Activated T-helper 17 cell treated with anti-CD3 and anti-CD28 coated beads, Interleukin-2, amount 50 U/mL, for 72 hours (primary cell): Measurements from ENCODE around the gene SLK. TPM values are rescaled to one million over a fixed set of nuclear protein-coding genes. Genes with fewer than 3 reads are reported as not detected.

Source experiments
- ATAC-seq: fragments of 150-1000 bp; cut with Tn5 transposase; replicated peaks from 2 replicates; pipeline ENCODE4 v1.10.0; 2021; ENCODE audit warnings: mild to moderate bottlenecking, moderate library complexity
- H3K27ac Mint-ChIP-seq: one replicate; pipeline ENCODE4 v1.8.0; 2022; ENCODE audit warnings: mixed read lengths
- H3K27me3 Mint-ChIP-seq: one replicate; pipeline ENCODE4 v1.8.0; 2022; ENCODE audit warnings: mixed read lengths
- H3K36me3 Mint-ChIP-seq: one replicate; pipeline ENCODE4 v1.8.0; 2022; ENCODE audit warnings: low read depth, mild to moderate bottlenecking, mixed read lengths
- H3K4me1 Mint-ChIP-seq: one replicate; pipeline ENCODE4 v1.8.0; 2022; ENCODE audit warnings: mixed read lengths
- H3K4me3 Mint-ChIP-seq: one replicate; pipeline ENCODE4 v1.8.0; 2022; ENCODE audit warnings: mild to moderate bottlenecking, mixed read lengths
- H3K9me3 Mint-ChIP-seq: one replicate; pipeline ENCODE4 v1.8.0; 2022; ENCODE audit warnings: mixed read lengths
- total RNA-seq, 2 donors: library from RNA; stranded (reverse); gene quantifications; one replicate each; pipeline ENCODE4 v1.2.3, GENCODE V29; 2022

Gene SLK
- total RNA-seq, 2 donors from 2014 or later = 23.6 to 26.7 TPM

DNA sequence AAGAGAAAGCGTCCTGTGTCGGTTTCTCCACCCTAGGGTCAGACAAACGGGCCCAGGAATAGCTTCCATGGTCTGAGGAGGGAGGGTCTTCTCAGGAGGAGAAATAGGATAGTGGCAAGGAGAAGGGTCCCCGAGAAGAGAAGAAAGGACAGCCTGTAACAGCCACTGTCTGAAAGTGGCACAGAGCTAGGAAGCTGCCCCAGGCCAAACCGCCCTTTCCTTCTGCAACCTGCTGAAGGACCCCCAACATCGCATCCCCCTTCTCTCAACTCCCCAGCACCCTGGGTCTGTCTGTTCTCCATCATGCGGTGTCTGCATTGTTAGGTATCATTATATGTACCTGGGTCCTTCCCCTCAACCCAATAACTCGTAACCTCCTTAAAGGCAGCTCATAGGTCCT lies 71.6 kb downstream of the SLK start:
- ATAC-seq = no peak

DNA sequence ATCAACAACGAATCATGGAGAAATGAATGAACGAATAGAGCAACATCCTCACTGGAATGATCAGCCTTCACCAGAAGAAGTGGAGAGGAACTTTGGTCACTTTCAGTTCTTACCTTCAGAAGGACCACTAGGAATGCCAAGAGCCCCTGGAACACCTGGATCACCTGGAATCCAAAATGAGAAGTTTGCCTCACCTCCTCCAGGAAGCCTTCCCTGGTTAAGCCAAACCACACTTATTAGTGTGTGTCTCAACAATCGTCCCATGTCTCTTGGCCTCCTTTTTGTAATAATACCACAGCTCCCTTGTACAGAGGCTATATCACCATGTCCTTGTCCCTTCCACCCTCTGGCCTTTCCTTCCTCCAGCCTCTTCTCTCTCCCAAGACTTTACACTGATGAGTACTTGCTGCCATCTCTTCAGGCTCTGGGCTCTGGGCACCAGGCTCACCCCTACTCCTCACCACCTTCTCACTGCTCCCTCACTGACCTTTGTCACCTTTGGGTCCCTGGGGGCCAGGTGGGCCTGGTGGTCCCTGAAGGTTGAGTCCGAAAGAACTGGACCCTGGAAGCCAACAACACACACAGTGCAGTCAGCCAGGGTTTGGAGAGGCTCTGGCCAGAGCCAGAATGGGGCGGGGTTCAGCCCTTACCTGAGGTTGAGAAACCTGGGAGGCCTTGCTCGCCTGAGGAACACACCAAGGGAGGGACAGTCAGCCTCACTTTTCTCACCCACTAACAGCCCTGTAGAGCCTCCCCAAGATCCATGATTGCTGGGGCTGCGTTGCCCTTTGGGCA lies 72.2 kb downstream of the SLK start:
- H3K4me1 Mint-ChIP-seq = no peaks in the 10 kb centered on the region
- no peaks in the 10 kb centered on the region for H3K27me3 Mint-ChIP-seq
- H3K9me3 Mint-ChIP-seq = no peaks in the 10 kb centered on the region
- no peak for ATAC-seq
- H3K36me3 Mint-ChIP-seq = no peaks in the 10 kb centered on the region
- H3K27ac Mint-ChIP-seq = no peak overlapping the region
- no peak overlapping the region for H3K4me3 Mint-ChIP-seq

More for the DNA sequence above, 71.6 kb downstream of the SLK start:
- no peaks in the 10 kb centered on the region for H3K27me3 Mint-ChIP-seq
- no peaks in the 10 kb centered on the region for H3K4me1 Mint-ChIP-seq
- no peaks in the 10 kb centered on the region for H3K36me3 Mint-ChIP-seq
- no peak overlapping the region for H3K27ac Mint-ChIP-seq
- H3K4me3 Mint-ChIP-seq = no peak overlapping the region
- H3K9me3 Mint-ChIP-seq = no peaks in the 10 kb centered on the region

DNA sequence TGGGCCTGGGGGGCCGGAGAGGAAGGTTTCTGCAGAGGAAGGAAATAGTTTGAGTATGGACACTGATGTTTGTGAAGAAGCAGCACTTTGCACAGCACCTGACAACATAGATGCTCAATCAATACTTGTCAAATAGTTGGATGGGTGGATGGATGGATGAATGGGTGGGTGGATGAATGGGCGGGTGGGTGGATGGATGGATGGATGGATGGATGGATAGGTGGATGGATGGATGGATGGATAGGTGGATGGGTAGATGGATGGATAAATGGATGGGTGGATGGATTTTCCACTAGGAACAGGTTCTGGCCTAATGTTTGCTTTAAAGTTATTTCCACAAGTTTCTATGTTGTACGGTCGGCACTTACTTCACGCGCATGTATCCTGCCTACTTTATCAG lies 73.4 kb downstream of the SLK start:
- Mint-ChIP-seq H3K36me3 (no peaks in the 10 kb centered on the region), H3K9me3 (no peaks in the 10 kb centered on the region), H3K4me3 (no peak overlapping the region), H3K4me1 (no peaks in the 10 kb centered on the region), H3K27ac (no peak overlapping the region), H3K27me3 (no peaks in the 10 kb centered on the region)
- ATAC-seq = no peak

DNA sequence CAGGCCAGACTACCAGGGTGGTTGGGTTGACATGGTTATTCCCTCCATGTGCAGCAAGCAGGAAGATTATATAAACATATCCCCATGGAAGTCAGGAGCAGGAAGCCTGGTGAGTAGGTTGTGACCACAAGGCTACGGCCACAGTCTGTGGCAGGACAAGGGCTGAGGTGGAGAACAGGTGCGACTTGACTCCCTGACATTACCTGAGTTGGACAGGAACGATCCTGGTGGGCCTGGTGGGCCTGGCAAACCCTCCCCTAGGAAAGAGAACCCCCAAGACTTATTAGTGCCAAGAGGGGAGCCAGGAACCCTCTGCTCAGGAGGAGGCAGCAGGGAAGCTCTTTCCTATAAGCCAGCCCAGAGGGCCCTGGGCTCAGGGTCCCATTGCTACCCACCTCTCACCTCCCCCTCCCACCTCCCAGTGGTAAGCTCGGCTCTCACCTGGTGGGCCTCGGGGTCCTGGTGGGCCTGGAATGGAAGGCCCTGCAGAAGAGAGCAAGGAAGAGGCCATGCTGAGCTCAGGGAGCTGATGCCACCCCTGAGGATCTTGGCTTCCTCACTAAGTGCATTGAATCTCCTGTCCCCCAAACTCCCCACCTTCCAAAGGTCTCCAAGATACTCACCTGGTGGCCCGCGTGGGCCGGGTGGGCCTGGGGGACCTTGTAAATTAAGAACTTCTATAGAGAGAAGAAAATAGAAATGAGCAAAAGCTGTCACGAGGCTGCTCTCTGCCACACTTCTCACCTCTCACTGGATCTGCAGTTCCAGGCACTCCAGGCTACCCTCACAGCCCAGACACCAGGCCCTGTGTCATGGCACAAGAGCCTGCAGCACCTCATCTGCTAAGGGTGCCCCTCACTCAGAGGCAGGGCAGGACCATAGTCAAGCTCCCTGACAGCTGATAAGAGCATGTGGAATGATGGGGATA lies 74.2 kb downstream of the SLK start:
- no peak overlapping the region for H3K4me3 Mint-ChIP-seq
- no peaks in the 10 kb centered on the region for H3K27me3 Mint-ChIP-seq
- H3K9me3 Mint-ChIP-seq = no peaks in the 10 kb centered on the region
- no peaks in the 10 kb centered on the region for H3K4me1 Mint-ChIP-seq
- H3K36me3 Mint-ChIP-seq = no peaks in the 10 kb centered on the region
- ATAC-seq = no peak
- H3K27ac Mint-ChIP-seq = no peak overlapping the region

DNA sequence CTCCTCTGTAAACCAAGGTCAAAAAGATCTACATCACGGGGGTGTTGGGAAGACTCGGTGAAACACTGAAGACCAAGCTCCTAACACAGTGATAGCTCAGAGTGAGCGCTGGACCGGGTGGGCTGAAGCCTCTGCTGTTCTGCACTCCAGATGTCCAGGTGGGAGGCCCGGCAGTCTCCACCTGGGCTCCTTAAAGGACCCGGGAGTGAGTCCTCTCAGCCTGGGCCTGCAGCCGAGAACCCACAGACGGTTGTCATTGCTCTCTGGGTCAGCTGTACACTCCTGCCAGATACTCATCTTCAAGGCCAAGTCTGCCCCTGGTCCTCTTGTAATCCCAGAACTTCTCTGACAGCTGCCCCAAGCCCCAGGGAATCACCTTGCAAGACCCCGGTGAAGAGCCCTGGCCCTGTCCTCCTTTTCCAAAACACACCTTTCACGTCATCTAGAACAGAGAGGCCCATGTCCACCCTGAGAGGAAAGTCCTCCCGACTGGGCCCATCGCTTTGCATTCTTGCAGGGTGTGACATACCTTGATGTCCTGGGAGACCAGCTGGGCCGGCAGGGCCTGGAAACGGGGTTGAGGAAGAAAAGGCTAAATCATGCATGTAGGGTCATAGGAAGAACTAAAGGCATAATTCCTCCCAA lies 75.1 kb downstream of the SLK start:
- Mint-ChIP-seq H3K9me3 (no peaks in the 10 kb centered on the region), H3K36me3 (no peaks in the 10 kb centered on the region), H3K4me1 (no peaks in the 10 kb centered on the region), H3K27ac (no peak overlapping the region), H3K4me3 (no peak overlapping the region), H3K27me3 (no peaks in the 10 kb centered on the region)
- no peak for ATAC-seq

DNA sequence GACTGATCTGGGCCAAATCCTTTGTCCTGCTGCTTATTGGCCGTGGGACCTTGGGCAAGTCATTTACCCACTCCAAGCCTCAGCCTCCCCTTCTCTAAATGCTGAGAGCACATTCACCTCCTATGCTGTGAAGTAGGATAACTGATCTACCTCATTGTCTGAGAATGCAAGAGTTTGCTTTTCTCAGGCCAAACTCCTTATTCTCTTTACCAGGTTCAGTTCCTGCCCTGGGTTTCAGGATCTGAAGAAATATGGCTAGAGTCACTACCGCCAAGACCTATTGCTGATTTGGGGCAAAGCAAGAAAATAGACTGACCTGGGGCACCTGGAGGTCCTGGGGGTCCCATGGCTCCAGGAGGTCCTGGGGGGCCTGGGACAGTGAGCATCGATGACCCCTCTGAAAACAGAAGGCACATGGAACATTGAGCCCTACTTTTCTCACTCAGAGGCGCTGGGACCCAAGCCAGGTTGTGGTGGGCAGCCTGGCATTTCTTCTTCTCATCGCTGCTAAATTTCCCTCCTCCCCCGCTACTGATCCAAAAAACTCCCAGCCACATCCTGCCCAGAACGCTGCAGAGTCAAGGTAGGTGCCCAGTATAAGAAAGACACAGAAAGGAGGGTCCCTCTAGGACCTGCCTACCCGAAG lies 76.4 kb downstream of the SLK start:
- H3K36me3 Mint-ChIP-seq = no peaks in the 10 kb centered on the region
- no peaks in the 10 kb centered on the region for H3K4me1 Mint-ChIP-seq
- no peak overlapping the region for H3K27ac Mint-ChIP-seq
- H3K9me3 Mint-ChIP-seq = no peaks in the 10 kb centered on the region
- H3K4me3 Mint-ChIP-seq = no peak overlapping the region
- peaks cover 2% of the 10 kb centered on the region for H3K27me3 Mint-ChIP-seq
- ATAC-seq = no peak

DNA sequence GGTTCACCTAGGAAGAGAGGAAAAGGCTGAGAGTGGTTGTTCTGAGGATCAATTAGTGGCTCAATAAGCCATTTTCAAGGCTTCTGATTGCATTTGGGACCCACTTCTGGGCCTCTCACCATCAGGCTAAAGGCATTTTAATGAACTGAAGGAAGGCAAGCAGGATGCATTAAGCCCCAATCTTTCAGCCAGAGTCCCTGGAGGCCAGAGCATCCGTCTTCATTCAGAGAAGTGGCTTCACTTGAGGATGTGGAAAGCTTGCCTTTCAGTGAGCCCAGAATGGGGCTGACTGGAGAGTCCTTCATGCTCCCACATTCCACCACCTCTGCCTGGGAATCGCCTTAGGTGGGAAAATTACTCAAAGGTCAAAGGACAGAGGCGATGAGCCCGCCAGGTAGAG lies 76.9 kb downstream of the SLK start:
- H3K27ac Mint-ChIP-seq = no peak overlapping the region
- no peak for ATAC-seq

DNA sequence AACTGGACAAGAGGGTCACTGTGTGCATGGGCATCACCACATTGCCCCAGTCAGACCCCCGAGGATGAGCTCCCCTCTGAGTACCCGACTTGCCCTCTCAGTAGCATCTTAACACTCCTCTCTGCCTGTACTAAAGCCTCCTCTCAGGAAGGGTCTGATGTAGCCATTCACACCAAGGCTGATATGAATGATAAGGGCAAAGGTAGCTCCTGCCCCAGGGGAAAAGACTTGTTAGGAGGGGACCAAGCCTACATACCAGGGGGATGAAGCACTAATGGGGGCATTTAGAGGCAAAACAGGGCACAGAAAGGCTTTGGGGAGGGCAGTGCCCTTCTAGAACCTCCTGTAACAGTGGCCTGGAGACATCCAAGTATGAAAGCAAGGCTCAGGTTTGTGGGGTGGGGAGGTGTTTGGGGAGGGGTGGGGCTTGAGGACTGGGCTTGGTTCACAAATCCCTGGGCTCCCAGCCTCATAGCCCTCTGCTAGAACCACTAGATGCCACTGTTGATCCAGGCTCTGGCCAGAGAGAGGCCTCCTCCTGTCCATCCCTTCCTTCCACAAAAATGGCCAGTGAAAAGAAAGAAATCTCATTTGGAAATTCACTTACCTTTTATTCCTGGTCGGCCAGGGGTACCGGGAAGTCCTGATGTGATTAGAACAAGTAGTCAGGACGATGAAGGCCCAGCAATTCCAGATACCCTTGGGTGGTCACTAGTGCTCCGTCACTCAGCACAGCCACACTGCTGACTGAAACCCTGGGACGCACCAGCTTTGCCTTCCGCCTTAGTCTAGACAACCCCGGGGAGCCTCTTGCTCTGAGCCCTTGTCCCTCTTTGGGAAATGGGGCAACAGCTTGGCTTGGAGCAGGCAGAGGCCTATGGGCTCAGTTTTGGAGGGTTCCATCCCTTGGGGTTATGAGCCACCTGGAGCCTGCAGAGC lies 78.5 kb downstream of the SLK start:
- no peak overlapping the region for H3K4me3 Mint-ChIP-seq
- H3K27ac Mint-ChIP-seq = peak overlapping the region; percentile 46
- no peaks in the 10 kb centered on the region for H3K36me3 Mint-ChIP-seq
- peaks cover 5% of the 10 kb centered on the region for H3K27me3 Mint-ChIP-seq
- H3K4me1 Mint-ChIP-seq = no peaks in the 10 kb centered on the region
- peak; percentile 59 for ATAC-seq
- no peaks in the 10 kb centered on the region for H3K9me3 Mint-ChIP-seq

More for the DNA sequence above, 76.9 kb downstream of the SLK start:
- Mint-ChIP-seq H3K4me1 (no peaks in the 10 kb centered on the region), H3K27me3 (peaks cover 5% of the 10 kb centered on the region), H3K36me3 (no peaks in the 10 kb centered on the region), H3K4me3 (no peak overlapping the region), H3K9me3 (no peaks in the 10 kb centered on the region)

DNA sequence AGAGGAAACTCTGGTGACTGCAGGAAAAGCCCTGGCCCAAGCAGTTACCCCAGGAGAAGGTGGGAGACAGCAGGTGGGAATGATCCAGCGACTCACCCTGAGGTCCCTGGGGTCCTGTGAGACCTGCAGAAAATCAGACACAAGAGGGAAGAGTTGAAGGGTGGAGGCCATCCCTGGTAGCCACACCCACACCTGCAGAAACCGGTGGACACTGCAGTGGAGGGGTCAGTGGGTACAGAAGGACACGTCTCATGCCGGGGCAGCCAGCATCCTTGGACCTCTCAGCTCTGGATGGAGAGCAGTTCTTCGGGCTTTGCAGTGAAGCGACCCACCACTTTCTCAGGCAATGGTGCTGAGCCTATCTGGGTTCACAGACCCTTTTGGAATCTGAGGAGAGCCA lies 79.7 kb downstream of the SLK start:
- Mint-ChIP-seq H3K4me1 (no peaks in the 10 kb centered on the region), H3K36me3 (no peaks in the 10 kb centered on the region), H3K9me3 (no peaks in the 10 kb centered on the region), H3K27ac (no peak overlapping the region), H3K27me3 (peaks cover 5% of the 10 kb centered on the region), H3K4me3 (no peak overlapping the region)
- no peak for ATAC-seq

DNA sequence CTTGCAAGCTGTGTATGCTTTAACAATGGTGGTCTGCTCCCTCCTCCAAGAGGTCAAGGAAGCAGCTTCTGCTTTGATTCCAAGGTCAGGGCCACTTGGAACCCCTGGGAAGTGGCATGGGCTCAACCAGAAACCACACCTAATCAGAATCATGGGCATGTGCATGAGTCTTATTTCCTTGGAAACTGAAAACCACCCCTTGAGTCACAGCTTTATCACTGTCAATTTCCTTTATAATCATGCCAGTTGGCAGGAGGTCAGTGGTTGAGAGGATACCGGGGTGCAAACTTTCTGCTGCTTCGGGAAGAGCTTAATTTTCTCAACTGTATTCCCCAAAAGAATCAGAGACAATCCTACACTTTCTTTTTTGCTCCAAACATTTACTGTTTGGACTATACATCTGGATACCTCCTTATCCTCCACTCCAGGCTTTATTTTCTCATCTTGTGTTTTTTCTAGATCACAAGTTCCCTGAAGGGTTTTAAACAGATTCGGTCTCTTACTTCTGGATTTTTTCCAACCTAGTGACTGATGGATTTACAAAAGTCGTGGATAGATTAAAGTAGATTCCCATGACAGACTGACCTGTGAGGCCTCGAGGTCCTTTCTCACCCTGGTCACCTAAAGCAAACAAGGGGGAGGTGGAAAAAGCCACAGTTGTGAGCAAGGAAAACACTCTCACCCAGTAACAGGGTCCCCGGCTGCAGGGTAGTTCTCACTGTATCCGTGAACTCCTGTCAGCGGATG lies 82.7 kb downstream of the SLK start:
- H3K4me3 Mint-ChIP-seq = no peak overlapping the region
- no peaks in the 10 kb centered on the region for H3K36me3 Mint-ChIP-seq
- no peaks in the 10 kb centered on the region for H3K4me1 Mint-ChIP-seq
- H3K27ac Mint-ChIP-seq = no peak overlapping the region
- peak; percentile 74 for ATAC-seq
- peaks cover 5% of the 10 kb centered on the region for H3K27me3 Mint-ChIP-seq
- no peaks in the 10 kb centered on the region for H3K9me3 Mint-ChIP-seq

DNA sequence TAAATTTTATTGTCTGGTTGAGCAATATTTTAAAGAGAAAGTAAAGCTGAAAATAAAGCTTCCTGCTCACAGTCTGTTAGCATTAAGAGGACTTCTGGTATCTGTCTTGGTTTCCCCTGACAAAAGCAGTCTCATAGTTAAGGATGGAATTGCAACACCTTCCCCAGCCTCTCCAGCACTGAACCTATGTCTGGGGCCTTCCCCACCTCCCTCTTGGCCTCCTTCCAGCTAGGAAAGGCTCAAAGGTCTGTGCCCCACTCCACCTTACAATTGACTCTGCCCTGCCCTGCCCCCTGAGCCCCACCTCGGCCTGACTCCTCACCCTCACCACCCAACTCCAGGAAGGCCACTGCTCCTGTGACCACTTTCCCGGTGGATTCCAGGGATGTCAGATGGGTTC lies 85.5 kb downstream of the SLK start:
- Mint-ChIP-seq H3K9me3 (no peaks in the 10 kb centered on the region), H3K36me3 (no peaks in the 10 kb centered on the region), H3K27me3 (peaks cover 5% of the 10 kb centered on the region), H3K4me1 (no peaks in the 10 kb centered on the region), H3K27ac (no peak overlapping the region), H3K4me3 (no peak overlapping the region)
- no peak for ATAC-seq

DNA sequence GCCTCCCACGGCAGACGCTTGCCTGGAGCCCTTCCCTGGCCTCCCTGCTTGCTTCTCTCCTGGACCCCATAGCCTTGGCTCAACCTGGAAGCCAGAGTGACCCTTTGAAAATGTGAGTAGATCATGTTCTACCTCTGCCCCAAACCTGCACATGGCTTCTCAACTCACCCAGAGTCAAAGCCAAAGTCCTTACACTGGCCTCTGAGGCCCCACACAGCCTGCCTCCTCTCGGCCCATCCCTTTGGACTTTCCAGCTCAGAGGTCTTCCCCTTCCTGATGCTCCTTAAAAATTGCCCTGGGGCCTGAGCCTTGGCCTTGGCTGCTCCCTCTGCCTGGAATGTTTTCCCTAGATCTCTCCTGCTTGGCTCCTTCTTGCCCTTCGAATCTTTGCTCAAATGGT lies 86.3 kb downstream of the SLK start:
- no peak for ATAC-seq
- no peaks in the 10 kb centered on the region for H3K4me1 Mint-ChIP-seq
- H3K4me3 Mint-ChIP-seq = no peak overlapping the region
- no peaks in the 10 kb centered on the region for H3K36me3 Mint-ChIP-seq
- no peaks in the 10 kb centered on the region for H3K9me3 Mint-ChIP-seq
- H3K27ac Mint-ChIP-seq = no peak overlapping the region
- peaks cover 5% of the 10 kb centered on the region for H3K27me3 Mint-ChIP-seq

DNA sequence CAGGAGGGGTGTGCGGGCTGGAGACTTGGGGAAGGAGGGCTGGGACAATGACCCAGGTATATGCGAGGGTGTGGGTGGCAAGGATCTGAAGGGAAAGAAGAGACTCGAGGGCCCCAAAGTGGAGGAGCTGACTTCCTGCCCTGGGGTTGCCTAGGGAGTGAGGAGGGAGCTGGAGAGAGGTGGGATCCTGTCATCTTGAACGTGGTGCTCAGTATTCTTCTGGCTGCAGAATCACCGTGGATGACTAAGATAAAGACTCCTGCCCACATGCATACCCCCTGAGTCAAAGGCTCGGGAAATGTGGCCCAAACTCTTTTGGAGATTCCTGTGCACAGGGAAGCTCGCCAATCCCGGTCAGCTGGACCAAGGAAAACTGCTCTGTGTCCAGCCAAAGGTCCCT lies 87.5 kb downstream of the SLK start:
- Mint-ChIP-seq H3K9me3 (no peaks in the 10 kb centered on the region), H3K36me3 (no peaks in the 10 kb centered on the region), H3K27me3 (no peaks in the 10 kb centered on the region), H3K27ac (peak overlapping the region; percentile 39), H3K4me3 (no peak overlapping the region), H3K4me1 (no peaks in the 10 kb centered on the region)
- no peak for ATAC-seq
